SK-N-MC (cell line): Measurements from ENCODE around the gene EDARADD.

Experiments used
- EZH2 ChIP-seq: fragments of 200-600 bp; sonication (generic); IDR thresholded peaks from one replicate; pipeline ENCODE4 v1.6.1; 2017; ENCODE audit warnings: antibody characterized with exemption
- FOXP2 ChIP-seq: optimal IDR thresholded peaks from 2 replicates; pipeline ENCODE3; 2011; ENCODE audit warnings: mild to moderate bottlenecking, moderate library complexity; ENCODE audit not compliant: insufficient read depth; ENCODE audit errors: extremely low read length, control extremely low read depth
- POLR2AphosphoS5 ChIP-seq: IDR thresholded peaks from 2 replicates; pipeline ENCODE4 v1.6.1; 2012; ENCODE audit warnings: mild to moderate bottlenecking, low read depth, low read length, borderline replicate concordance

- TF ChIP-seq POLR2AphosphoS5 = no peak
- TF ChIP-seq EZH2 = no peak
- TF ChIP-seq FOXP2 = no peak
Observed at GRCh38 chr1:236484310-236484971, 90.4 kb downstream of the EDARADD start.
